ENCODE results near the gene SLC7A14.

- TF ChIP-seq EZH2 (IDR thresholded peaks at IDR 0.05; ENCODE audit: insufficient read depth, poor library complexity, severe bottlenecking) (no peak), EZH2phosphoT487 (IDR thresholded peaks at IDR 0.05; ENCODE audit: insufficient read depth, low read depth) (no peak)
Measured at GRCh38 chr3:170511371-170511770, 74.5 kb downstream of the SLC7A14 start.

Data from GM23248 (cell line).